ENCODE measurements around the gene HDAC11.
"Not testable (repeated sequence)": the region's sequence is repeated elsewhere in the genome, so short reads cannot be mapped to it uniquely, and the experiment has no call there.

Gene HDAC11

DNA sequence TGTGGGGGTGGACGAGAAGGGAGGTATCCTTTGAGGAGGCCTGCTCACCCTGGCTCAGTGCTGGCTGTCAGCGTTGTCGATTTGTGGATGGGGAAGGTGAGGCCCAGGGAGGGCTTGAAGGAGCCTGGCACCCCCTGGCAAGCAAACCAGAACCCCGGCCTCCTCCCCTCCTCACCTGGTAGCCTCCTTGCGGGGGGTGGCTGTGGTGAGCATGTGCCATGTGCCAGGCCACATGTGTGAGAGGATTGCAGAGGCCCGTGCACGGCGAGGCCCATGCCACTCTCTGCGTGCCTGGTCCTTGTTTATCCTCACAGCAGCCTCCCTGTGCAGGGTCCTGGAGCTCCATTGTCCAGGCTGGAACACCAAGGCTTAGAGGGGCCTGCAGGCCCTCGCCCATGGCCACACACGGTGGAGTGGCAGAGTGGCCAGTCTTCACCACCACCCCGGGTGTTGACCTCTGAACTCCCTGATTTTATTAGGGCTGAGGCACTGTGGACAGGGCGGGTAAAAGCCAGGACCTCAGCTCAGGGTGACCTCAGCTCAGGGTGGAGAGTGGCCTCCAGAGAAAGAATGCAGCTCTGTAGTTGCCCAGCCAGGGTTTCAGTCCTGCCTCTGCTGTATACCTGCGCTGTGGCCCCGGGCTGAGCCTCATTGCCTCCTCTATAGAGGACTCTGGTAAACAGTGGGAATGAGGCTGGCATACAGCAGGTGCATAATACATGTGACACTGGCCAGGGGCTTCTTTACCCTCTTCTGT is 29.1 kb downstream of the HDAC11 start:
- no peak for DNase-seq

DNA sequence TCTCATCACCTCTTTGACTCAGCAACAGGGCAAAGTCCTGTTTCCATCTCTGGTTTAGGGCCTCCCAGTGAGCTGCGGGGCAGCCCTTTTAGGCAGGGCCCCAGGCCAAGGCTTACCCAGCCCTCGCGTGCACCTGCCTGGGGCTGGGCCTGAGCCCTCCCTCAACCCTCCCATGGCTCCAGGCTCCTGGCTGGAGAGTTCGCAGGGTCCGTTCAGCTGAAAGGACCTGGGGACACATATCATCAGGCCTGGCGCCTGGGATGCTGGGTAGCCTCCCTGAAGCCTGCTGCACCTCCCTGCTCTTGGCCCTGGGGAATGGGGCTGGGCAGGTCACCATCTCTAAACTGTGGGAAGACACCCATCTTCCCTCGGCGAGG is 29.7 kb downstream of the HDAC11 start:
- DNase-seq, result no peak

DNA sequence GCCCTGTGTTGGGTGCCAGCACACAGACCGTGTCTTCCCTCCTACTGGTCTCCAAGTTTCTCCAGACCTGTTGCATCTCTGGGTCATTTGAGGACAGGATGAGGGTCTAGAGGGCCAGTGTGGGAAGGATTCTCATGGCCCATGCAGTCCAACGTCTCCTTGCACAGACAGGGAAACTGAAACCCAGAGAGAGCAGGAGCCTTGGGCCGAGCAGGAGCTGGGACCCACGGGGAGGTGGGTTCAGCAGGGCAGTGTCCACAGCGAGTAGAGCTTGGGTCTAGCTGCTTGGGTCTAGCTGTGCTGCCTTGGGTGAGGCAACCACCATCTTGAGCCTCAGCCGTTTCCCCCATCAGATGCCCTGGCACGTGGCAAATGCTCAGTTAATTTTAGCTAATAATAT is 32.3 kb downstream of the HDAC11 start:
- DNase-seq, result no peak

GRCh38 chr3:13513051-13513912 is 33.2 kb downstream of the HDAC11 start:
- no peak for DNase-seq

- DNase-seq, result no peak
Measured at GRCh38 chr3:13513913-13514517, 33.9 kb downstream of the HDAC11 start.

DNA sequence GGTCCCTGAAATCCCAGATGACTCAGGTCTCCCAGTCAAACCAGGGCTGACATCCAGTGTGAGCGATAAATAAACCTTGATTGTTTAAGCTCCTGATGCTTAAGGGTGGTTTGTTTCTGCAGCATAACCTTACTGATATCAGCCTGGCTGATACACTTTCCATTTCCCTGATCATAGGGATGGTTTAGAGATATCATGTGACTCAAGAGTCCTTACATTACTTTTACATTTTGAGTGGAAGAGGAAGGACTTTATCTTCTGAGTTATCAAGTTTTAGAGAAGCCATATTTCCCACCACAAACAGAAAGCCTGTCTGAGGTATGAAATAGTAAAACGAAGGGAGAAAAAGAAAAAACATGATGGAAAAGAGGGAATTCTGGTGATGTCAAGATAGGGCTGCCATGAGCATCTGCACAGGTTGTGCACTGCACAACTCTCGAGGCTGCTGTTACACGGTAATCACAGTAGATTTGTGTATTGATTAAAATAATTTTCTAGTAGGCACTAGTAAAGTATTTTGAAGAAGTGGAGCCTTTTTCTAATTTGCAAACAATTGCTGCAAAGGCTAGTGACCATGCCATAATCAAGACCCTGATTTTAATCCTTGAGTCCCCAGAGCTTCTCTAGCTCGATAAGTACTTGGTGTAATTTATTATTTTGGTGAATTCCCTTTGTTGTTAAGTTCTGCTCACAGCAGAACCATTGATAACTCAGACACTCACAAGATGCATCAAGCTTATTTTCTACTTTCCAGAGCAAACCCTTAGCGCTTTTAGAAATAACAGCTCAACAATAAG is 34.7 kb downstream of the HDAC11 start:
- DNase-seq, result no peak

DNA sequence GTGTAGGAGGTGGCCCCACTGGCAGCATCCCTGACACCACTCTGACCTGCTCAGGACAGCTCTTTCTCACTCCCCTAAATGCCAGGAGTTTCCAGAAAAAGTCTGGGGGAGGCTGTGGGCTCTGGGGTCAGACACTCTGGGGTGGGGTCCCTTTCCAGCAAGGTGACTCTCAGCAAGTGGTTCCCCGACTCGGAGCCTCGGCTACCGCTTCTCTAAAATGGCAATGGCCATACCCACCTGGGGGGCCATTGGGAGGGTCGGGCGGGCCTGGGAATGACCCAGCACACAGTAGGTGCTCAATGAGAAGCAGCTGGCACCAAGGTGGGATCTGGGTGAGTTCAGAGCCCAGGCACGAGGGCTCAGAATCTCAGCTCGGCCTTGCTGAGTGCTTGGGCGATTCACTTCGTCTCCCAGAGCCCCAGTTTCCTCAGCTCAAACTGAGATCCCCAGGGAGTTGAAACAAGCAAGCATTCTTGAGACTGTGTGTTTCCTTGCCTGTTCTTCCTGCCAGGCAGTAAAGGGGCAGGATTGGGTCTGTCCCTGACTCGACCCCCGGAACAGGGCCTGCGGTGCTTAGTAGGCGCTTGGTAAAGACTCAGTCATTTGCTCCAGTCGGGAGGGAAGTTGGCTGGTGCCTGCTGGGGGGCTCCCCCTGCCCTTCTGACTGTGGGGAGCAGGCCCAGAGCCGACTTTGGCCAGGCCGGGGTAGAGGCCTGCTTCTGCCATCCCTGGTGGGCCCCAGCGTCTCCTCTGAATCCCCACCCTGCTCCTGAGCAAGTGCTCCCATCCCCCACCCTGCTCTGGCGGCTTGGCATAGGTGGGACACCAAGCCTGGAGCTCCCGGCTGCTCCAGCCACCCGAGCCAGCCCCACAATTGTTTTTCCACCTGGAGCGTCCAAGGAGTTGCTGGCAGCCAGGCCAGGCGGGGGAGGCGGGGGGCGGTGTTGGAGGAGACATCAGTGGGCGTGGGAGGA is 36.0 kb downstream of the HDAC11 start:
- DNase-seq, result no peak

DNA sequence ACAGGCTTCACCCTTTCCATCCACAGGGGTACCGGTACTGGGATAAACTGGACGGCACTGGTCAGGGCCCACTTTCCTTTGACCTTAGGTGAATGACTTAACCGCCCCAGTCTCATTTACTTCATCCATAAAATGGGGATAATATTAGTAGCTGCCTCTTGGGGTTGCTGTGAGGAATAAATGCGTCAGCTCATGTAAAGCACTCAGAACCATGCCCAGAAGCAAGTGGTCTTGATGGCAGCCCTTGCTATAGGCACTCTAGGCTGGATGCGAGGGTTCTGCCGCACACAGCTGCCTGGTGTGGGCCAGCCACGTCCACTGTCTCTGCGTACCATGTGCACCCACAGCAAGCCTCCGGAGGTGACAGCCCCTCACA is 36.6 kb downstream of the HDAC11 start:
- DNase-seq, result no peak

- DNase-seq, result no peak
Measured at GRCh38 chr3:13517253-13517977, 37.3 kb downstream of the HDAC11 start.

DNA sequence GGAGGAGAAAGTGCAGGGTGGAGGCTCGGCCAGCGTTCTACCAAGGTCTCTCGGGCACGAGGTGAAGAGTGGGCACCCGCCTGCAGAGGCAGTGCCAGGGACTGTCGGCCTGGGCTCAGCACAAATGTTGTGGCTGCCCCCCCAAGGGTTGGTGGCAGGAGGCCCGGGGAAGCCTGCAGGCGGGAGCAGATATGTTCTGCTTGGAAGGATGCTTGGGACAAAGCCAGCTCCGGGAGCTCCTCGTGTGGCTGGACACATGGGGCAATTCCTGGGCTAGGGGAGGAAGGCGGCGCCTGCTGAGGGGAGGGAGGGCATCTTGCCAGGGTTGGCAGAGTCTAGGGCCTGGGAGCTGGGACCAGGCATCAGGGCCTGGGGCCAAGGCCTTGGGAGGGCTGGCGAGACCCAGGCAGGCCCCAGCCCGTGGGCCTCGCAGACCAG is 38.4 kb downstream of the HDAC11 start:
- DNase-seq, result no peak

DNA sequence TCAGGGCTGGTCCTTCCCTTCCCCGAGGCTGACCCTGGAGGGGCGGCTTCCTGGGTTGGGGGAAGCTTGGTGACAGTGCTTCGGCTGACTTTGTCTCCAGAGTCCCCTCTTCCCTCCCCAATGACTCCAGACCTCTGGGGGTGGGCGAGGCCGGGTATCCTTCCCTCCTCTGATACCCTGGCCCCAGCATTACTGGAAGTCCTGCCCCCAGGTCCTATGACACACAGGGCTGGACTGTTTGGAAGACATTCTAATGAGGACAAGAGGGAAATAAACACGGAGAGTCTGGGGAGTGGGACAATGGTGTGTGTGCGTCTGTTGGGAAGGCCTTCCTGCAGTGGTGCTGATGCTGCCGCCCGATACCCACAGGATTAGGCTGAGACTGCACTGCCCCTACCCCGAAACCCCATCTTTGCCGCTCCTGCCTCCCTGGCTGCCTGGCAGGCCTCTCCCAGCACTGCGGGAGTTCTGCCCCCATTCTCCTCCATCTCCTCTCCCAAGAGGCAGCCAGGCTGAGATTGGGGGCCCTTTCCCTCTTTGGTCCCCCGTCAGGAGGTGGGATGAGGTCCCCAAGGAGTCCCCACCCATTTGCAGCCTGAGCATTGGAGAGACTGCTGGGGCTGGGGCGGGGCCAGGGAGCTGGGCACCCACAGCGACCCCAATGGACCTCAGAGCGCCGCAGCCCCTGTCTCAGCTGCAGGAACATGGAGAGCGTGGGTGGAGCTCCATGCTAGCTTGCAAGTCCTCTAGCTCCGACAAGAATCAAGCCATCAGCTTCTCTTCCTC is 39.1 kb downstream of the HDAC11 start:
- DNase-seq, result no peak

DNA sequence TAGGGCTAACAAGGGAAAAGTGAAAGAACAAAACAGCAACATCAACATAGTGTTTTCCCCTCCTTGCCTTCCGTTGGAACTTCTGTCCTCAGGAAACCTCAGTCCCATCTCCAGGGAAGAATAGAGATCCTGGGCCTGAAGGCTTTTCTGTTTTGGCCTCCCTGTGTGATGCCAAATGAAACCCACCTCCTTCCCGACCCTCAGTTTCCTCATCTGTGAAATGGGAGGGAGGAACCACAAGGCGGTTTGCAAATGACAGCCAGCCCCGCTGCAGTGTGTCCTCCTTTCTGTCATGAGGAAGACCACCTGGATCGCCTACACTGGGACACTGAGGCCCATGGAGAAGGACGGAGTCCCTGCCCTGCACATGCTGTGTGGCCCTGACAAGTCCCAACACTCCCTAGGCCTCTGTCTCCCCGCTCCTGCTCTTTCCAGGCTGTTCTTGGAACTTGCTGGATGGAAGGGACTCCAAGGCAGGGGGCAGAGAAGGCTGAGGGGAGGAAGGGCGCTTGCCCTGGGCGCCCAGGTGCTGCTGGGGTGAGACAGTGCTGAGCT is 40.3 kb downstream of the HDAC11 start:
- no peak for DNase-seq

DNA sequence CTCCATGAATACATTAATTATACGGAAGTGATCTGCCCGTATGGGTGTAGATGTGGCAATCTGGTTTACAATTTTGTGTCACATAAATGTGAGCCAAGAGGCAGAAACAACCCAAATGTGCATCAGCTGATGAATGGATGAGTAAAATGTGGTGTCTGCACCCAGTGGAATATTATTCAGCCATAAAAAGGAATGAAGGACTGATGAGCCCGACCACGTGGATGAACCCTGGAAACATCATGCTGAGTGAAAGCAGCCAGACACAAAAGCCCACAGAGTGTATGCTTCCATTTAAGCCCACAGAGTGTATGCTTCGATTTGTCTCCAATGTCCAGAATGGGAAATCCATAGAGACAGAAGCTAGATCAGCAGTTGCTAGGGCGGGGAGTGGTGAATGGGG is 41.2 kb downstream of the HDAC11 start:
- no peak for DNase-seq

- not testable (repeated sequence) for DNase-seq
Measured at GRCh38 chr3:13521749-13522148, 41.6 kb downstream of the HDAC11 start.

DNA sequence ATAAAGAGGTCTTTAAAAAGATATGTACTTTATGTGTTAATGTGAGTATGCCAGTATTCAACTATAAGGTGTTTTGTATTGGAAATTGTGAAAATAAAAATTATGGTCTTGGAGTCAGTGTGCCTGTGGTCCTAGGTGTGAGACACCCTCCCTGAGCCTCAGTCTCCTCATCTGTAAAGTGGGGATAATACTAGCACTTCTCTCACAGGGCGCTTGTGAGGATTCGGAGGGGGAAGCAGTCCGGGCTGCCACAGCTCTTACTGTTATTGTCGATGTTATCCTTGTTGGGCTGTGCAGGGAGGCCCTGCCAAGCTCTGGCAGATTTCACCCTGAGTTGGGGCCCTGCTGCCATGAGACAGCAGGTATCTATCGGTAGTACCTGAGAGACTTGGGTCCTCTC is 42.1 kb downstream of the HDAC11 start:
- DNase-seq, result no peak

- no peak for DNase-seq
Measured at GRCh38 chr3:13524979-13525669, 45.0 kb downstream of the HDAC11 start.

DNA sequence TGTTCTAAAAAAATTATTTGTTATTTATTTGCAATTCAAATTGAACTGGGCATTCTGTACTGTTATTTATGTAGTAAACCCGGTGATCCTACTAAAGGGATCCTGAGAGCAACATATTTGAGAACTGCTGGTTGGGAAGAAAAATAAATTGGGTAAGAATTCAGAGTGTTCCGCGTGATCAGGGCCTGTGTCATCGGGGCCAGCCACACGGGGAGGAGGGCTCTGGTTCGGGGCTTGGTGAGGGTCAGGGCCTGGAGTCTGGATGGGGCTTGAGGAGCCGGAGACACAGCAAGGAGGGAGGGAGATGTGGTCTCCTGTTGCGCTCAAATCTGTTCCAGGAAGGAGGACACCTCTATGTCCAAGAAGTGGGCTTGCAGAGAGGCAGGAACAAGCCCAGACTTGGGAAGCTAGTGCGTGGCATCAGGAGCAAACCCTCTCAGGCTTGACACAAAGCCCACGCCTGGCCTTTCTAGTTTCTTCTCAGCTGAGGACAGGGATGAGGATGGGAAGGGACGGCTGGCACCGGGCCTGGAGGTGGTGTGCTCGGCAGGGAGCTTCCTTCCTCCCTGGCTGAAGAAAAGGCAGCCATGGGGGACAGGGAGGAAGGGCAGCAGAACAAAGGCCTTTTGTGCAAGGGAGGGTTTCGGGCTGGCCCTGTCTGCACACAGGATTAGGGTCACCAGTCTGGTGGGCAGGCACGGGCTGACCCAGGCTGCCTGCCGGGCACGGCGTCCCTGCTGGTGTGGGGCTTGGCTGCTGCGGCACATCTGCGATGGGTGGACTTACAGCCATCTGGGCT is 45.9 kb downstream of the HDAC11 start:
- no peak for DNase-seq

DNA sequence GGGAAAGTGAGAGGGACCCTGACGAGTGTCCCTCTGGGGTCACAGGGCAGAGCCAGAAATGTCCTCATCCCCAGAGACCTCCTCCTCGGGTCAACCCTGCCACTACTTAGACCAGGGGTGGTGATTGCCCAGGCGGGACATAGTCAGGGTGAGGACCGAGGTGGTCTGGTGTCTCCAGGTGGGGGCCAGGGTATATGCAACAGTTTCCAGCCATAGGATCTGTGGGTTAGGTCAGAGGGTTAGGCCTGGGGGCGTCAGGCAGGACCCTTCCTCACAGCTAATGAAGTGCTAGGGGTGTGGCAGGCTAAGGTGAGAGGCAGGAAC is 46.5 kb downstream of the HDAC11 start:
- DNase-seq, result no peak
